GM12878 (cell line): ENCODE data around the gene SLC45A3. TPM values are rescaled to one million over a fixed set of nuclear protein-coding genes. Genes with fewer than 3 reads are reported as not detected.

ENCODE experiments used
- ATAC-seq: fragments of 200-7000 bp; cut with Tn5 transposase; 3 replicates; pipeline ENCODE4 v1.9.1; 2020; ENCODE audit warnings: mild to moderate bottlenecking, moderate library complexity
- BruUV-seq: library from RNA; stranded (reverse); fragments of 400-500 nt; replicated peaks from 2 replicates; lab custom pipeline; 2021; lab: Mats Ljungman, UMichigan
- CTCF ChIA-PET: fragments of 300-600 bp; sonication (Branson Sonifier 250); formaldehyde crosslinking; extraction: SDS; loops from one replicate; lab custom pipeline; 2021; ENCODE audit warnings: inconsistent platforms; lab: Yijun Ruan, JAX
- POLR2A ChIA-PET: fragments of 350-600 bp; formaldehyde crosslinking; extraction: SDS; loops from one replicate; lab custom pipeline; 2021; ENCODE audit warnings: inconsistent platforms; lab: Charles Lee
- RAD21 ChIA-PET: fragments of 300-600 bp; sonication (Branson Sonifier 250); formaldehyde crosslinking; loops from one replicate; lab custom pipeline; 2023; ENCODE audit warnings: antibody characterized with exemption; ENCODE audit not compliant: unreplicated experiment; lab: Charles Lee
- SMC1A ChIA-PET: fragments of 300-600 bp; sonication (Branson Sonifier 250); formaldehyde crosslinking; loops from one replicate; lab custom pipeline; 2023; ENCODE audit not compliant: unreplicated experiment, uncharacterized antibody; lab: Charles Lee
- DNase-seq: peaks from one replicate; pipeline ENCODE4 v3.0.0-alpha.2; 2011; ENCODE audit warnings: low read depth, low spot score
- FAIRE-seq: peaks from 3 replicates; lab custom pipeline; 2011; peaks lifted over from hg19 to GRCh38; lab: Jason Lieb, UNC
- H2AFZ ChIP-seq: 2 replicates; pipeline ENCODE4 v1.6.0; 2011; ENCODE audit warnings: low read depth, low read length, control low read depth; ENCODE audit not compliant: control insufficient read depth
- H3K27ac ChIP-seq: 2 replicates; pipeline ENCODE4 v1.5.1; 2011; ENCODE audit warnings: control low read depth; ENCODE audit not compliant: control insufficient read depth, insufficient read depth
- H3K27me3 ChIP-seq, 2 experiments: replicated peaks in 1 of 2; 2 replicates each; pipeline versions ENCODE4 v1.6.0 to v1.6.1; 2011; ENCODE audit warnings: low read length in 1 of 2; ENCODE audit not compliant: control insufficient read depth in 2 of 2, insufficient read depth in 2 of 2
- H3K36me3 ChIP-seq, 2 experiments: 2 replicates each; pipeline ENCODE4 v1.5.1; 2011; ENCODE audit warnings: low read length in 1 of 2; ENCODE audit not compliant: control insufficient read depth in 2 of 2, insufficient read depth in 2 of 2
- H3K4me1 ChIP-seq: 2 replicates; pipeline ENCODE4 v1.6.1; 2011; ENCODE audit warnings: mild to moderate bottlenecking, low read length, moderate library complexity, mixed read lengths; ENCODE audit not compliant: control insufficient read depth, insufficient read depth
- H3K4me2 ChIP-seq: 2 replicates; pipeline ENCODE4 v1.6.0; 2011; ENCODE audit warnings: control low read depth; ENCODE audit not compliant: control insufficient read depth, insufficient read depth
- H3K4me3 ChIP-seq: fragments of 200-600 bp; sonication (generic); 2 replicates; pipeline ENCODE4 v1.5.1; 2016
- H3K79me2 ChIP-seq: 2 replicates; pipeline ENCODE4 v1.6.0; 2011; ENCODE audit warnings: low read length; ENCODE audit not compliant: control insufficient read depth, insufficient read depth
- H3K9ac ChIP-seq: 2 replicates; pipeline ENCODE4 v1.8.0; 2011; ENCODE audit warnings: low read length, control low read depth, mixed read lengths; ENCODE audit not compliant: control insufficient read depth, insufficient read depth
- H3K9me3 ChIP-seq: replicated peaks from 3 replicates; pipeline ENCODE4 v1.5.1; 2011; ENCODE audit warnings: mild to moderate bottlenecking, low read length; ENCODE audit not compliant: control insufficient read depth, insufficient read depth
- H4K20me1 ChIP-seq: 2 replicates; pipeline ENCODE4 v1.6.0; 2011; ENCODE audit not compliant: control insufficient read depth, insufficient read depth
- CEBPB ChIP-seq, 2 experiments: fragments of 150-350 bp in 1 of 2; IDR thresholded peaks; 2 replicates each; pipeline ENCODE4 v1.6.1; 2012 to 2014; ENCODE audit warnings: low read depth in 2 of 2, low read length in 2 of 2, borderline replicate concordance in 1 of 2, inconsistent platforms in 1 of 2
- CEBPZ ChIP-seq: fragments of 150-350 bp; IDR thresholded peaks from 2 replicates; pipeline ENCODE4 v1.6.1; 2016; ENCODE audit warnings: low read depth, low read length
- E2F8 ChIP-seq: fragments of 450-650 bp; IDR thresholded peaks from 2 replicates; pipeline ENCODE4 v1.6.1; 2018; ENCODE audit warnings: mild to moderate bottlenecking, low read depth, moderate library complexity; ENCODE audit not compliant: partially characterized antibody
- E4F1 ChIP-seq: fragments of 450-650 bp; IDR thresholded peaks from 2 replicates; pipeline ENCODE4 v1.6.1; 2018; ENCODE audit warnings: borderline replicate concordance, mild to moderate bottlenecking; ENCODE audit not compliant: partially characterized antibody
- ETV6 ChIP-seq, 2 experiments: fragments of 450-650 bp in 1 of 2; IDR thresholded peaks in 1 of 2; conservative IDR thresholded peaks in 1 of 2; 2 replicates each; pipeline ENCODE4 v1.6.1; 2014; ENCODE audit warnings: antibody characterized with exemption in 1 of 2, borderline replicate concordance in 1 of 2, low read depth in 1 of 2, mild to moderate bottlenecking in 1 of 2, moderate library complexity in 1 of 2
- EZH2 ChIP-seq: IDR thresholded peaks from 2 replicates; pipeline ENCODE4 v1.6.1; 2012; ENCODE audit warnings: low read depth, mild to moderate bottlenecking, control low read depth, inconsistent platforms, low read length, borderline replicate concordance; ENCODE audit not compliant: control insufficient read depth
- IKZF2 ChIP-seq, 2 experiments: fragments of 450-650 bp; IDR thresholded peaks; 2 replicates each; pipeline ENCODE4 v1.6.1; 2017; ENCODE audit warnings: mild to moderate bottlenecking in 2 of 2, moderate library complexity in 2 of 2
- NBN ChIP-seq: fragments of 450-650 bp; IDR thresholded peaks from 2 replicates; pipeline ENCODE4 v1.6.1; 2016
- SKIL ChIP-seq: fragments of 450-650 bp; IDR thresholded peaks from 2 replicates; pipeline ENCODE4 v1.6.1; 2017; ENCODE audit warnings: mild to moderate bottlenecking, low read depth, inconsistent platforms; ENCODE audit not compliant: poor library complexity, severe bottlenecking
- WRNIP1 ChIP-seq: IDR thresholded peaks from 2 replicates; pipeline ENCODE4 v1.6.1; 2011; ENCODE audit warnings: low read depth, low read length, improper control_type of control experiment, borderline replicate concordance
- ZNF207 ChIP-seq: fragments of 450-650 bp; IDR thresholded peaks from 2 replicates; pipeline ENCODE4 v1.6.1; 2014; ENCODE audit warnings: antibody characterized with exemption, mild to moderate bottlenecking, borderline replicate concordance
- WGBS: methylation state at CpG from one replicate; pipeline ENCODE4 v1.1.6; 2016; ENCODE audit warnings: low lambda C conversion rate; ENCODE audit not compliant: insufficient replicate concordance, insufficient coverage; ENCODE audit errors: missing lambda C conversion rate; 5-methylcytosine and 5-hydroxymethylcytosine counted together
- in situ Hi-C: fragments of 300-500 bp; cut with MboI; formaldehyde crosslinking; loops from 9 replicates; pipeline ENCODE4 v1.14.3; 2018; ENCODE audit warnings: mixed read lengths
- intact Hi-C: fragments of 100-400 bp; cut with micrococcal nuclease; formaldehyde crosslinking; loops from one replicate; pipeline ENCODE4 v1.14.2; 2022; ENCODE audit not compliant: unreplicated experiment
- polyA plus RNA-seq, 11 experiments: library from polyadenylated mRNA; depleted of rRNA in 4 of 11; unstranded in 6 of 11; stranded (reverse) in 5 of 11; fragments of >200 nt; fragmentation: Nextera tagmentation in 4 of 11; fragmentation: Illumina TruSeq in 1 of 11; extraction: Ambion mirVana in 4 of 11; extraction: Trizol in 1 of 11; gene quantifications; 1 replicate in 1 of 11; 2 replicates in 10 of 11; pipeline versions ENCODE4 v1.2.1 to v1.2.3, GENCODE V29; 2011 to 2016; ENCODE audit warnings: inconsistent platforms in 2 of 11, missing spikeins in 2 of 11, low read depth in 1 of 11
- total RNA-seq, 4 experiments: library from RNA; depleted of rRNA in 3 of 4; stranded (reverse); fragments of >200 nt in 3 of 4; fragmentation: Illumina TruSeq in 1 of 4; extraction: Trizol in 1 of 4; gene quantifications; 2 replicates each; pipeline versions ENCODE4 v1.2.1 to v1.2.3, GENCODE V29; 2013 to 2021

SLC45A3 gene
- total and polyA plus RNA-seq, 10 of the 15 experiments (the other 5 are each of a cell fraction or from before 2014, with no cell fraction given), result 0.26 to 10.3 (median 4.1) TPM

- Histone ChIP-seq H3K4me3 (no peak overlapping the region), H3K4me1 (peaks cover 30% of the 10 kb centered on the region), H3K36me3 (no peaks in the 10 kb centered on the region), H3K4me2 (no peak overlapping the region), H3K9me3 (no peaks in the 10 kb centered on the region), H3K9ac (no peak overlapping the region), H2AFZ (no peak overlapping the region), H3K27ac (no peak overlapping the region), H3K79me2 (no peaks in the 10 kb centered on the region), H4K20me1 (peaks cover 10% of the 10 kb centered on the region; the same call in 1 of the 2 replicates), H3K27me3 (0 out of 4 replicates have a peak, but pooled peaks cover 0 to 4% of the 10 kb centered on the region in 2 experiments)
- SMC1A ChIA-PET, result interaction anchor here (6.6 to 26.7 kb wide), 3 partner anchors 9 to 30 kb away, joined by 59 to 1008 read pairs (median 62); no protein-coding TSS in a partner anchor
- in situ Hi-C loops, result no loop called here
- POLR2A ChIA-PET, result interaction anchor here (0.8 to 1.4 kb wide), 3 partner anchors 17 to 241 kb away, joined by 3 to 4 read pairs (median 3); no protein-coding TSS in a partner anchor
- CTCF ChIA-PET, result interaction anchor here (2.0 to 31.9 kb wide), 4 partner anchors 9 to 87 kb away, joined by 4 to 1339 read pairs (median 52); no protein-coding TSS in a partner anchor
- DNase-seq (no peak), ATAC-seq (no peak), FAIRE-seq (no peak)
- RAD21 ChIA-PET, result interaction anchor here (3.7 to 6.7 kb wide), 2 partner anchors 17 to 35 kb away, joined by 23 to 36 read pairs; no protein-coding TSS in a partner anchor
- intact Hi-C loops, result no loop called here
- WGBS, result 91% methylated on average over 5 of the region's 5 CpGs
- BruUV-seq, result no TSS peak
- TF ChIP-seq ZNF207 (no peak), SKIL (no peak), CEBPZ (no peak), E4F1 (no peak), E2F8 (no peak), NBN (no peak), EZH2 (no peak), CEBPB (IDR thresholded peaks at IDR 0.05; ENCODE audit: borderline replicate concordance in 1 of 2, low read depth in 2 of 2, low read length in 2 of 2) (no peak), ETV6 (conservative IDR thresholded peaks at IDR 0.05 in 1 of 2, IDR thresholded peaks at IDR 0.05 in 1 of 2; ENCODE audit: borderline replicate concordance in 1 of 2, low read depth in 1 of 2) (no peak), WRNIP1 (no peak), IKZF2 (IDR thresholded peaks at IDR 0.05) (no peak)
These were observed 4.3 kb downstream of the SLC45A3 start for GRCh38 chr1:205676002-205676401.
